Stimulated activated CD4-positive, alpha-beta T cell treated with anti-CD3 and anti-CD28 coated beads, Interleukin-12 subunit alpha, Interleukin-12 subunit beta, amount 100 ng/mL, for 4 hours (primary cell): ENCODE data around the gene CYP2R1.
"Not testable (repeated sequence)": the region's sequence is repeated elsewhere in the genome, so short reads cannot be mapped to it uniquely, and the experiment has no call there.

Experiments
- DNase-seq: peaks from one replicate; pipeline ENCODE4 v3.0.0-alpha.2; 2020

The CYP2R1 gene

GRCh38 chr11:14891143-14892035, 642 bp downstream of the CYP2R1 start:
- peak; percentile 76 for DNase-seq

- no peak for DNase-seq
Measured at GRCh38 chr11:14886513-14886912, 5.5 kb downstream of the CYP2R1 start.

- no peak for DNase-seq
Measured at GRCh38 chr11:14884667-14885273, 7.3 kb downstream of the CYP2R1 start.

GRCh38 chr11:14883683-14884082, 8.3 kb downstream of the CYP2R1 start:
- not testable (repeated sequence) for DNase-seq

GRCh38 chr11:14882196-14882595, 9.8 kb downstream of the CYP2R1 start:
- no peak for DNase-seq

- DNase-seq: no peak
Measured at GRCh38 chr11:14881576-14882193, 10.3 kb downstream of the CYP2R1 start.

GRCh38 chr11:14875163-14875562, 16.9 kb downstream of the CYP2R1 start:
- no peak for DNase-seq

GRCh38 chr11:14873632-14874031, 18.4 kb downstream of the CYP2R1 start:
- no peak for DNase-seq

- DNase-seq: no peak
Measured at GRCh38 chr11:14872032-14872431, 20.0 kb downstream of the CYP2R1 start.

- not testable (repeated sequence) for DNase-seq
Measured at GRCh38 chr11:14863775-14864174, 28.3 kb downstream of the CYP2R1 start.

- no peak for DNase-seq
Measured at GRCh38 chr11:14861680-14862079, 30.4 kb downstream of the CYP2R1 start.

GRCh38 chr11:14860511-14860910, 31.5 kb downstream of the CYP2R1 start:
- no peak for DNase-seq

- DNase-seq: no peak
Measured at GRCh38 chr11:14858404-14858803, 33.6 kb downstream of the CYP2R1 start.

GRCh38 chr11:14857621-14858020, 34.4 kb downstream of the CYP2R1 start:
- no peak for DNase-seq

GRCh38 chr11:14855890-14856289, 36.1 kb downstream of the CYP2R1 start:
- no peak for DNase-seq

GRCh38 chr11:14854057-14854456, 38.0 kb downstream of the CYP2R1 start:
- DNase-seq: no peak

- no peak for DNase-seq
Measured at GRCh38 chr11:14852571-14853177, 39.4 kb downstream of the CYP2R1 start.

GRCh38 chr11:14842002-14842401, 50.0 kb downstream of the CYP2R1 start:
- no peak for DNase-seq

- no peak for DNase-seq
Measured at GRCh38 chr11:14835496-14836492, 56.2 kb downstream of the CYP2R1 start.
